Measurements from ENCODE around the gene ITGB6. TPM values are rescaled to one million over a fixed set of nuclear protein-coding genes. Genes with fewer than 3 reads are reported as not detected.

The ITGB6 gene
- total and polyA plus RNA-seq, 8 donors: 1.3 to 32.4 (median 3.0) TPM

- H3K4me3 ChIP-seq: no peak overlapping the region
- ATAC-seq (no peak), FAIRE-seq (no peak)
Observed at GRCh38 chr2:160055726-160056108, 144.4 kb downstream of the ITGB6 start.

GRCh38 chr2:160054984-160055725 is 144.9 kb downstream of the ITGB6 start:
- WGBS, 2 donors: 74 to 81% methylated on average over 7 of the region's 7 CpGs
- FAIRE-seq: no peak
- no peaks in the 10 kb centered on the region for H3K4me1 ChIP-seq

More at GRCh38 chr2:160055726-160056108, 144.4 kb downstream of the ITGB6 start:
- intact Hi-C loops (cut with DNase I): no loop called here
- TF ChIP-seq CTCF (IDR thresholded peaks at IDR 0.05): no peak
- Histone ChIP-seq H3K27me3 (no peaks in the 10 kb centered on the region), H3K4me1 (no peaks in the 10 kb centered on the region), H3K27ac (no peak overlapping the region), H3K36me3 (no peaks in the 10 kb centered on the region), H3K9me3 (no peaks in the 10 kb centered on the region)
- 89 to 91% methylated on average over 7 of the region's 7 CpGs for WGBS, 2 donors
- DNase-seq: no peak

GRCh38 chr2:160053946-160054345 is 146.1 kb downstream of the ITGB6 start:
- FAIRE-seq: no peak
- Histone ChIP-seq H3K4me3 (no peak overlapping the region), H3K27me3 (no peaks in the 10 kb centered on the region), H3K36me3 (no peaks in the 10 kb centered on the region), H3K9me3 (no peaks in the 10 kb centered on the region), H3K27ac (no peak overlapping the region), H3K4me1 (no peaks in the 10 kb centered on the region)
- WGBS, 2 donors: 88 to 91% methylated on average over 2 of the region's 2 CpGs
- no peak for TF ChIP-seq CTCF (IDR thresholded peaks at IDR 0.05)
- ATAC-seq: no peak
- DNase-seq: no peak
- intact Hi-C loops (cut with DNase I): no loop called here

More at GRCh38 chr2:160054984-160055725, 144.9 kb downstream of the ITGB6 start:
- intact Hi-C loops (cut with DNase I): no loop called here
- no peak overlapping the region for H3K4me3 ChIP-seq
- H3K27me3 ChIP-seq: no peaks in the 10 kb centered on the region
- H3K36me3 ChIP-seq: no peaks in the 10 kb centered on the region
- H3K27ac ChIP-seq: no peak overlapping the region
- TF ChIP-seq CTCF (IDR thresholded peaks at IDR 0.05): no peak
- ATAC-seq: no peak
- no peak for DNase-seq
- H3K9me3 ChIP-seq: no peaks in the 10 kb centered on the region

- Histone ChIP-seq H3K4me1 (no peaks in the 10 kb centered on the region), H3K9me3 (no peaks in the 10 kb centered on the region), H3K4me3 (no peak overlapping the region), H3K27ac (no peak overlapping the region), H3K36me3 (no peaks in the 10 kb centered on the region), H3K27me3 (no peaks in the 10 kb centered on the region)
- intact Hi-C loops (cut with DNase I): no loop called here
- WGBS, 2 donors: 82 to 89% methylated on average over 2 of the region's 2 CpGs
- FAIRE-seq: no peak
- ATAC-seq: no peak
- TF ChIP-seq CTCF (IDR thresholded peaks at IDR 0.05): no peak
- no peak for DNase-seq
Observed at GRCh38 chr2:160052531-160052930, 147.5 kb downstream of the ITGB6 start.

- no peak for ATAC-seq
- no peaks in the 10 kb centered on the region for H3K36me3 ChIP-seq
- FAIRE-seq: no peak
- no peak overlapping the region for H3K4me3 ChIP-seq
- no peak overlapping the region for H3K27ac ChIP-seq
- WGBS, 2 donors: 69% methylated on average over 3 of the region's 3 CpGs
- no peak for DNase-seq
- no peaks in the 10 kb centered on the region for H3K4me1 ChIP-seq
- no peak for TF ChIP-seq CTCF (IDR thresholded peaks at IDR 0.05)
- intact Hi-C loops (cut with DNase I): no loop called here
- no peaks in the 10 kb centered on the region for H3K9me3 ChIP-seq
- no peaks in the 10 kb centered on the region for H3K27me3 ChIP-seq
Observed at GRCh38 chr2:160051371-160051800, 148.7 kb downstream of the ITGB6 start.
